Psoas muscle (tissue), 8 donors: ENCODE data around the gene TMEM106A. TPM values are rescaled to one million over a fixed set of nuclear protein-coding genes. Genes with fewer than 3 reads are reported as not detected.

ENCODE experiments used
- ATAC-seq, 4 donors: fragments of 200-7000 bp; cut with Tn5 transposase; one replicate each; pipeline ENCODE4 v1.9.1; 2020; ENCODE audit warnings: moderate library complexity in 3 of 4, mild to moderate bottlenecking in 2 of 4
- DNase-seq, 2 donors: peaks; one replicate each; pipeline ENCODE4 v3.0.0-alpha.2; 2020
- H3K27ac ChIP-seq: fragments of 200-600 bp; one replicate; pipeline ENCODE4 v1.8.0; 2022
- H3K27me3 ChIP-seq, 3 donors: fragments of 200-600 bp in 1 of 3; one replicate each; pipeline versions ENCODE4 v1.6.1 to v1.8.0; 2013 to 2022; ENCODE audit warnings: low read length in 2 of 3, mild to moderate bottlenecking in 2 of 3, moderate library complexity in 1 of 3; ENCODE audit not compliant: insufficient read depth in 3 of 3
- H3K36me3 ChIP-seq, 2 donors: fragments of 200-600 bp in 1 of 2; one replicate each; pipeline versions ENCODE4 v1.6.1 to v1.8.0; 2013 to 2022; ENCODE audit warnings: low read depth in 1 of 2, mild to moderate bottlenecking in 1 of 2, moderate library complexity in 1 of 2; ENCODE audit not compliant: insufficient read depth in 1 of 2
- H3K4me1 ChIP-seq: fragments of 200-600 bp; one replicate; pipeline ENCODE4 v1.8.0; 2022
- H3K4me3 ChIP-seq: fragments of 200-600 bp; one replicate; pipeline ENCODE4 v1.8.0; 2022; ENCODE audit warnings: mild to moderate bottlenecking
- H3K9me3 ChIP-seq: fragments of 200-600 bp; one replicate; pipeline ENCODE4 v1.8.0; 2022
- CTCF ChIP-seq: fragments of 200-600 bp; IDR thresholded peaks from one replicate; pipeline ENCODE4 v1.8.0; 2022; ENCODE audit warnings: antibody characterized with exemption
- WGBS, 3 donors: extraction: QIAGEN DNeasy Blood & Tissue Kit; methylation state at CpG; one replicate each; pipeline versions ENCODE4 v1.1.6 to v1.1.7; 2013; 5-methylcytosine and 5-hydroxymethylcytosine counted together
- intact Hi-C, 2 donors: fragments of 100-400 bp; cut with DNase I; formaldehyde crosslinking; loops; one replicate each; pipeline versions ENCODE4 v1.11.0 to v1.14.2; 2022
- polyA plus RNA-seq, 3 donors: library from polyadenylated mRNA; stranded (reverse); fragments of 200-250 nt; gene quantifications; one replicate each; pipeline ENCODE4 v1.2.3, GENCODE V29; 2013
- total RNA-seq, 4 donors: library from RNA; stranded (reverse); fragmentation: NEBNext Ultra II Directional in 2 of 4; extraction: Animal tissue kit (Norgen Biotek cat#: 25700) in 2 of 4; gene quantifications; one replicate each; pipeline versions ENCODE4 v1.2.1 to v1.2.4, GENCODE V29; 2021 to 2023
- donor health status: healthy with polysubstance abuse.
- donor health status: DM: no; HTN: no; CAD: no; lungs with moderate emphysema.
- donor health status: Bipolar disorder and iron deficiency.
- donor health status: healthy.
- donor health status: DM: yes; HTN: yes; CAD: no.
- donor health status: DM: no; HTN: no; CAD: no.
- donor health status: DM: no; HTN: no; CAD: no.
- donor health status: DM: yes; HTN: yes; CAD: no.

The TMEM106A gene
- total and polyA plus RNA-seq, 7 donors, result 0.21 to 3.4 (median 1.9) TPM

GRCh38 chr17:43219001-43219400 is 7.3 kb downstream of the TMEM106A start:
- ATAC-seq, result no peak
- TF ChIP-seq CTCF, result no peak
- intact Hi-C loops, result loop anchor here in 1 of 2 donors (10.0 kb wide), 1 partner anchor 266 kb away; the partner anchor contains the start of gene DHX8
- Histone ChIP-seq H3K4me3 (no peak overlapping the region), H3K4me1 (no peaks in the 10 kb centered on the region), H3K9me3 (no peaks in the 10 kb centered on the region), H3K27me3 (no peaks in the 10 kb centered on the region), H3K36me3 (peaks cover 3 to 70% of the 10 kb centered on the region in 2 donors), H3K27ac (no peak overlapping the region)
- DNase-seq, result no peak
- 89 to 97% (median 92%) methylated on average over 2 of the region's 2 CpGs for WGBS, 3 donors

GRCh38 chr17:43219746-43220380 is 8.2 kb downstream of the TMEM106A start:
- Histone ChIP-seq H3K4me1 (no peaks in the 10 kb centered on the region), H3K4me3 (no peak overlapping the region), H3K9me3 (no peaks in the 10 kb centered on the region), H3K36me3 (peaks cover 3 to 69% of the 10 kb centered on the region in 2 donors), H3K27ac (no peak overlapping the region), H3K27me3 (no peaks in the 10 kb centered on the region)
- DNase-seq (no peak), ATAC-seq (no peak)
- 62 to 72% (median 72%) methylated on average over 7 to 8 of the region's 8 CpGs for WGBS, 3 donors
- TF ChIP-seq CTCF, result no peak
- intact Hi-C loops, result loop anchor here in 1 of 2 donors (10.0 kb wide), 1 partner anchor 265 kb away; the partner anchor contains the start of gene DHX8

- no peaks in the 10 kb centered on the region for H3K4me1 ChIP-seq
- intact Hi-C loops, result no loop called here
- H3K27me3 ChIP-seq, result no peaks in the 10 kb centered on the region
- H3K9me3 ChIP-seq, result no peaks in the 10 kb centered on the region
- H3K36me3 ChIP-seq, result peaks cover 3 to 63% of the 10 kb centered on the region in 2 donors
- WGBS, 3 donors, result 78 to 84% (median 81%) methylated on average over 9 of the region's 9 CpGs
- no peak overlapping the region for H3K27ac ChIP-seq
- ATAC-seq (no peak), DNase-seq (no peak)
- TF ChIP-seq CTCF, result no peak
- H3K4me3 ChIP-seq, result no peak overlapping the region
Observed at GRCh38 chr17:43220511-43221125, 8.9 kb downstream of the TMEM106A start.

- intact Hi-C loops, result no loop called here
- WGBS, 3 donors, result 91 to 95% (median 92%) methylated on average over 7 of the region's 7 CpGs
- H3K27ac ChIP-seq, result no peak overlapping the region
- peaks cover 0 to 42% of the 10 kb centered on the region in 2 donors for H3K36me3 ChIP-seq
- no peaks in the 10 kb centered on the region for H3K4me1 ChIP-seq
- ATAC-seq, result no peak
- DNase-seq, result no peak
- H3K9me3 ChIP-seq, result no peaks in the 10 kb centered on the region
- H3K27me3 ChIP-seq, result no peaks in the 10 kb centered on the region
- no peak overlapping the region for H3K4me3 ChIP-seq
- no peak for TF ChIP-seq CTCF
Observed at GRCh38 chr17:43224146-43224705, 12.6 kb downstream of the TMEM106A start.
